Measurements from ENCODE around the gene SLC29A4. TPM values are rescaled to one million over a fixed set of nuclear protein-coding genes. Genes with fewer than 3 reads are reported as not detected.
"Not testable (repeated sequence)": the region's sequence is repeated elsewhere in the genome, so short reads cannot be mapped to it uniquely, and the experiment has no call there.

Gene SLC29A4
- total and polyA plus RNA-seq, 2 of the 4 experiments (the other 2 are of a cell fraction), result 2.3 to 7.6 TPM

GRCh38 chr7:5307221-5308142, 24.7 kb downstream of the SLC29A4 start:
- H2BK5ac ChIP-seq (ENCODE audit: low read depth, low read length, poor library complexity, severe bottlenecking); H3K18ac ChIP-seq (ENCODE audit: low read depth, low read length); H3K4me3 ChIP-seq (ENCODE audit: insufficient read depth, low read depth, low read length); H3K79me1 ChIP-seq (ENCODE audit: low read depth in 1 of 2, low read length in 2 of 2); H3K4ac ChIP-seq (ENCODE audit: low read depth, low read length); H2BK120ac ChIP-seq (ENCODE audit: low read depth, low read length); intact Hi-C loops (cut with micrococcal nuclease); H3K23ac ChIP-seq (ENCODE audit: low read depth, low read length); H4K91ac ChIP-seq (ENCODE audit: insufficient read depth, low read depth, low read length); H3K9me1 ChIP-seq (ENCODE audit: insufficient read depth, low read length); H3K9ac ChIP-seq (ENCODE audit: low read depth, low read length); H3K56ac ChIP-seq (ENCODE audit: extremely low read depth, insufficient read depth, low read length); H3K27ac ChIP-seq (ENCODE audit: insufficient read depth, low read length); H3K4me1 ChIP-seq (ENCODE audit: control insufficient read depth, insufficient read depth, low read length); POLR2A ChIA-PET (ENCODE audit: unreplicated experiment); H2BK20ac ChIP-seq (ENCODE audit: low read depth, low read length); H2BK15ac ChIP-seq (ENCODE audit: low read depth, low read length); H2AFZ ChIP-seq (replicated peaks; ENCODE audit: low read length, poor library complexity); DNase-seq; in situ Hi-C loops (cut with MboI; ENCODE audit: low sequenced_read_pairs); H3K9me3 ChIP-seq (ENCODE audit: control insufficient read depth, insufficient read depth, low read length); ATAC-seq (ENCODE audit: low read depth); H2AK5ac ChIP-seq (ENCODE audit: low read depth, low read length); H4K5ac ChIP-seq (ENCODE audit: low read depth, low read length); H3K4me2 ChIP-seq (ENCODE audit: low read depth, low read length); dilution Hi-C loops (cut with HindIII; ENCODE audit: low sequenced_read_pairs, unreplicated experiment); H4K8ac ChIP-seq (ENCODE audit: low read depth in 2 of 2, low read length in 2 of 2); H2AK9ac ChIP-seq (replicated peaks; ENCODE audit: low read depth, low read length, poor library complexity); H3K27me3 ChIP-seq (ENCODE audit: control insufficient read depth, insufficient read depth, low read length); H3K14ac ChIP-seq (replicated peaks; ENCODE audit: low read depth, low read length); H4K20me1 ChIP-seq (ENCODE audit: insufficient read depth, low read length): not testable (repeated sequence)
- CTCF ChIA-PET, result interaction anchor here (0.6 to 1.2 kb wide), 2 partner anchors 10 to 40 kb away, joined by 3 read pairs; no protein-coding TSS in a partner anchor
- BruUV-seq (replicated peaks), result TSS peak; percentile 93
- WGBS, 2 experiments (ENCODE audit: extremely low coverage in 2 of 2, insufficient read length in 1 of 2), result 97% methylated on average over 20 of the region's 39 CpGs; no CpG with 5 or more reads in 1 of the 2 experiments
- H3K36me3 ChIP-seq (ENCODE audit: control insufficient read depth, insufficient read depth, low read length), result peaks cover 34% of the 10 kb centered on the region
